GM12873 (cell line): ENCODE data around the gene FOXB1.

Experiments
- TF ChIP-seq, protein P1 (sequence below): IDR thresholded peaks from 2 replicates; pipeline ENCODE4 v1.5.1; 2012; ENCODE audit warnings: low read depth, mild to moderate bottlenecking, moderate library complexity, low read length, control low read depth; ENCODE audit not compliant: insufficient read depth; ENCODE audit errors: missing control alignments

The FOXB1 gene

DNA sequence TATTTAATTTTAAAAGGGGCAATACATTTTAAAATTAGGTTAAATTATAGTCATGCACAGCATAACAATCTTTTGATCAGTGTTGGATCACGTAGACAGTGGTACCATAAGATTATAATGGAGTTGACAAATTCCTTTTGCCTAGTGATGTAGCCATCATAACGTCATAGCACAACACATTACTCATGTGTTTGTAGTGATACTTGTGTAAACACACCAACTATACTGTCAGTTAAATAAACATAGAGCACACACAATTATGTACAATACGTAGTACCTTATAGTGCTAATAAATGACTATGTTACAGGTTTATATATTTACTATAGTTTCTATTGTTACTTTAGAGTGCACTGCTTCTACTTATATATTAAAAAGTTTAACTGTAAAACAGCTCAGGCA lies 31.2 kb downstream of the FOXB1 start:
- TF ChIP-seq, protein P1, sequence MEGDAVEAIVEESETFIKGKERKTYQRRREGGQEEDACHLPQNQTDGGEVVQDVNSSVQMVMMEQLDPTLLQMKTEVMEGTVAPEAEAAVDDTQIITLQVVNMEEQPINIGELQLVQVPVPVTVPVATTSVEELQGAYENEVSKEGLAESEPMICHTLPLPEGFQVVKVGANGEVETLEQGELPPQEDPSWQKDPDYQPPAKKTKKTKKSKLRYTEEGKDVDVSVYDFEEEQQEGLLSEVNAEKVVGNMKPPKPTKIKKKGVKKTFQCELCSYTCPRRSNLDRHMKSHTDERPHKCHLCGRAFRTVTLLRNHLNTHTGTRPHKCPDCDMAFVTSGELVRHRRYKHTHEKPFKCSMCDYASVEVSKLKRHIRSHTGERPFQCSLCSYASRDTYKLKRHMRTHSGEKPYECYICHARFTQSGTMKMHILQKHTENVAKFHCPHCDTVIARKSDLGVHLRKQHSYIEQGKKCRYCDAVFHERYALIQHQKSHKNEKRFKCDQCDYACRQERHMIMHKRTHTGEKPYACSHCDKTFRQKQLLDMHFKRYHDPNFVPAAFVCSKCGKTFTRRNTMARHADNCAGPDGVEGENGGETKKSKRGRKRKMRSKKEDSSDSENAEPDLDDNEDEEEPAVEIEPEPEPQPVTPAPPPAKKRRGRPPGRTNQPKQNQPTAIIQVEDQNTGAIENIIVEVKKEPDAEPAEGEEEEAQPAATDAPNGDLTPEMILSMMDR: no peak

DNA sequence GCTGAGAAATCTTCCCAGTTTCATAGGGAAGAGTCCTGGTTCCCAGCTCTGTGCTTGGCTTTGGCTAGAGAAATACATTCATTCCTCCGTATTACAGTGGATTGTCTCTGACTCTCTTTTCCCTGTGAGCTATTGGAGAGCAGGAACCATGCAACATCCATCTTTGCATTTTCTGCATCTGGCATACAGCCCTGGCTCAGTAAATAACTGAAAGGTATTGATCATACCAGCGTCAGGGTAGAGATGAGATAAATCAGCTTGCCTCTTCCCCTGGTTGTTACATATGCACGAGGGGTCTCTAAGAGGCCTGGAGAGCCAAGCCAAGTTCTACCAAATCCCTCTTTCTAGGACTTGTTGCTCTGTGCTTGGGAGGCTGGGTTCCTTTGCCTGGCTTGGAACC lies 35.2 kb downstream of the FOXB1 start:
- TF ChIP-seq, protein P1: no peak

DNA sequence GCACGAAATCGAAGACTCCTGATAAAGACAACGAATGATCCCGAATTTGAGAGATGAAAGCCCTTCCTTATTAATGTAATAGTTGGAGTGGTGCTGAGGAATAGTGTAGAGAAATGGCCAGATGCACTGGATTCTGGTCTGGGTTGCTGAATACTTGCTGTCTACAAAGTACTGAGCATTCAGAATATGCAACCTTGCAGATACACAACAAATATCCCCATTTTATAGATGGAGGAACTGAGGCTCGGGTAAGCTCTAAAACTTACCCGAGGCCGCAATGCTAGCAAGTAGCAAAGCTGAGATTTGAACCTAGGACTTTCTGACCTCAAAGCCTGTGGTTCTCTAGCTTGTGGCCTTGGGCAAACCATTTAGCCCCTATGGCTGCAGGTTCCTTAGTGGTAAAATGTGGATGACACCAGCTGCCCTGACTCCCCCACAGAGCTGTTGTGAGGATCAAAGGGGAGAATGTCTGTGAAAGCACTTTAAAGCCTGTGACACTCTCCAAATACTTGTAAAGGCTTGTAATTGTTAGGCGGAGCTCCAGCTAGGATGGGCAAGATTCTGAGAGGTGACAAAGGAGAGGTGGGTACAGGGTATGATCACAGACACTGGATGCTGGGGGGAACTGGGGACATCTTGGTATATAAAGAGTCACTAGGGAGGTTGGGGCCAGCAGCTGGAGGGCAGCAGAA lies 39.8 kb downstream of the FOXB1 start:
- TF ChIP-seq, protein P1: no peak

DNA sequence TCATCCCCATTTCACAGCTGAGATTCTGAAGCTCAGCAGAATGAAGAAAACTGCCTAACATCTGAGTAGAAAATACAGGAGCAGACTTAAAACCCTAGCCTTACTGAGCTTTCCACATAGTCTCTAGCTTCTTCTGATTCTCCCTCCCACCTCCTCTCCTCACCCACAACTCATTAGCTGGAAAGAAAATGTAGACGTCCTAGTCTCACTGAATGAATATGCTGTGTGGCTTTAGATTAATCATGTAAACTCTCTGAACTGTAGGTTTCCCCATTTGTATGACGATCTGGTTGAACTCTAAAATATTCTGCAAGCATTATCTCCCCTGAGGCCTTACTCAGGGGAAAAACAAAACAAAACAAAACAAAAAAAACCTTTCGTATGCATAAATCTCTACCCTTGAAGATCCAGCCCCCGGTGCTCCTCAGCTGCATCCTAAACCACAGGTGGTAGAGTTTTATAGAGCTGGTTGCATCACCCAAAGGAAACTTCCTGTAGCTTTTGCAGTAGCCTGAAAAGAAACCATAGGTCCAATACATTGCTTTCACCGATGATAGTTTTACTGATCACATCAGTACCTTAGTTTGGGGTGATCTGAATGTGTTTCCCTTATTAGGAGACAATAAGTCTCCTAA lies 40.6 kb downstream of the FOXB1 start:
- TF ChIP-seq, protein P1: no peak

DNA sequence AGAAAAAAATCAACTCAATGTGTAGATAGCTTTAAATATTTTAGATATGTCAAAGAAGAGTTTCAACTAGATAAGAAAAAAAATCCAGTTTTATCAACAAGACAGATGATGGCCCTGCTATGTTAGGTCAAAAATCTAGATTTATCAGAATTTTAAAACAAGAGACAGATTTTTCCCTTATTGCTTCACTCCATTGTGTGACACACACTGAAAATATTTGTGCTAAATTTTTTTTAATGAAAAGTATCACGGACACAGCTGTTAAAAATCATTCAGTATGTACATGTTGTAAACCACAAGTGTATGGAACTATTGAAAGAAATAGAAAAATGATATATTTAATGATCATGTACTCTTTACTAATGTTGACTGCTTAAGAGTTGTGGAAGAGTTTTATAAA lies 43.6 kb downstream of the FOXB1 start:
- TF ChIP-seq, protein P1: no peak

DNA sequence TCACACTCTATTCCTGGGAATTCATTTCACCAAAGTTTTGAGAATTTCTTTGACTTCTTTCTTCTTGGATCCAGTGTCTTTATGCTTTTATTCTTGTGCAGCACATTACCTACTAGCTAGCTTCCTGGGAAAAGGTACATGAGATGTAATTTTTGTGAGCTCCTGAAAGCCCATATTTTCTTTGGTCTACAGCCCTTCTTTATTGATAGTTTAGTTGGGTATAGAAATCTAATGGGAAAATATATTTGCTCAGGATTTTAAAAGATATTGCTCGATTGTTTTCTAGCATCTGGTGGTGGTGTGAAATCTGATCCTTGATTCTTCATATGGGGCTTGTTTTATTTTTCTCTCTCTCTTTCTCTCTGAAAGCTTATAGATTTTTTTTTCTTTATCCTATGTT lies 45.8 kb downstream of the FOXB1 start:
- TF ChIP-seq, protein P1: no peak

DNA sequence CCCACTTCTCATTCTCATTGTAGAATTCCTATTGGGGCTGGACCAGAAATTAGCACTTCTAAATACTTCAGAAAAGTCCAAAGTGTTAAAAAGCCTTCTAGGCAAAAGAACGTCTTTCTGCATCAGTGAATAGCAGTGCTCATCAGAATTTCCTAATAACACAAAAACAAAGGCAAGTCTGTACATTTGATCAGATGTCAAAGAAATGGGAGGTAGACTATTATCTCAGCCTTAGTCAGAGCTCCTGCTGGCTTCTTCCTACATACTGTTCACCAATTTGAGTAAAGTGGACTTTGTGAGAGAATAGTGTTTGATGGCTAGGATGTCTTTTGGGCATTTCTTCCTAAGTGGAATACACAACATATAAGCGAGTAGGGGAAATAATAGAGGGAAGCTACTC lies 48.7 kb downstream of the FOXB1 start:
- TF ChIP-seq, protein P1: no peak
